GDM1 (cell line): ENCODE results near the gene SLC38A2.

Experiments
- DNase-seq: peaks from one replicate; lab custom pipeline; 2025; lab: John Stamatoyannopoulos, UW

The SLC38A2 gene

GRCh38 chr12:46391630-46392029 is 19.1 kb upstream of the SLC38A2 start:
- no peak for DNase-seq

- no peak for DNase-seq
Observed at GRCh38 chr12:46390881-46391280, 18.3 kb upstream of the SLC38A2 start.

GRCh38 chr12:46390304-46390703 is 17.7 kb upstream of the SLC38A2 start:
- DNase-seq, result no peak

GRCh38 chr12:46389031-46389616 is 16.6 kb upstream of the SLC38A2 start:
- no peak for DNase-seq

GRCh38 chr12:46388427-46389021 is 16.0 kb upstream of the SLC38A2 start:
- DNase-seq, result no peak

GRCh38 chr12:46387670-46388069 is 15.1 kb upstream of the SLC38A2 start:
- no peak for DNase-seq

- DNase-seq, result peak; percentile 6
Observed at GRCh38 chr12:46386877-46387629, 14.5 kb upstream of the SLC38A2 start.

GRCh38 chr12:46386360-46386867 is 13.8 kb upstream of the SLC38A2 start:
- DNase-seq, result no peak

- DNase-seq, result no peak
Observed at GRCh38 chr12:46385438-46385837, 12.9 kb upstream of the SLC38A2 start.

GRCh38 chr12:46384451-46385309 is 12.1 kb upstream of the SLC38A2 start:
- DNase-seq, result no peak

GRCh38 chr12:46383654-46384450 is 11.3 kb upstream of the SLC38A2 start:
- DNase-seq, result peak; percentile 69

GRCh38 chr12:46382964-46383653 is 10.5 kb upstream of the SLC38A2 start:
- peak; percentile 98 for DNase-seq

GRCh38 chr12:46382408-46382963 is 9.9 kb upstream of the SLC38A2 start:
- DNase-seq, result no peak

- no peak for DNase-seq
Observed at GRCh38 chr12:46380881-46381280, 8.3 kb upstream of the SLC38A2 start.

GRCh38 chr12:46380022-46380796 is 7.6 kb upstream of the SLC38A2 start:
- DNase-seq, result no peak

- DNase-seq, result no peak
Observed at GRCh38 chr12:46379352-46379751, 6.8 kb upstream of the SLC38A2 start.

- no peak for DNase-seq
Observed at GRCh38 chr12:46378530-46378929, 6.0 kb upstream of the SLC38A2 start.

GRCh38 chr12:46377678-46378077 is 5.1 kb upstream of the SLC38A2 start:
- DNase-seq, result no peak

- DNase-seq, result no peak
Observed at GRCh38 chr12:46376579-46376978, 4.0 kb upstream of the SLC38A2 start.

GRCh38 chr12:46374711-46375110 is 2.1 kb upstream of the SLC38A2 start:
- no peak for DNase-seq
